Suprapubic skin (tissue), 3 donors: ENCODE data around the gene RWDD4.

Experiments used
- POLR2A ChIP-seq, 2 donors: fragments of 450-650 bp; IDR thresholded peaks; one replicate each; pipeline ENCODE4 v1.6.1; 2017; ENCODE audit warnings: antibody characterized with exemption in 2 of 2, mild to moderate bottlenecking in 2 of 2, moderate library complexity in 2 of 2
- TF ChIP-seq, protein P1 (sequence below), 2 donors: fragments of 200-600 bp in 1 of 2; fragments of 450-650 bp in 1 of 2; sonication (generic) in 1 of 2; IDR thresholded peaks; one replicate each; pipeline ENCODE4 v1.5.1; 2016 to 2019; ENCODE audit warnings: antibody characterized with exemption in 2 of 2, mild to moderate bottlenecking in 1 of 2, moderate library complexity in 1 of 2

DNA sequence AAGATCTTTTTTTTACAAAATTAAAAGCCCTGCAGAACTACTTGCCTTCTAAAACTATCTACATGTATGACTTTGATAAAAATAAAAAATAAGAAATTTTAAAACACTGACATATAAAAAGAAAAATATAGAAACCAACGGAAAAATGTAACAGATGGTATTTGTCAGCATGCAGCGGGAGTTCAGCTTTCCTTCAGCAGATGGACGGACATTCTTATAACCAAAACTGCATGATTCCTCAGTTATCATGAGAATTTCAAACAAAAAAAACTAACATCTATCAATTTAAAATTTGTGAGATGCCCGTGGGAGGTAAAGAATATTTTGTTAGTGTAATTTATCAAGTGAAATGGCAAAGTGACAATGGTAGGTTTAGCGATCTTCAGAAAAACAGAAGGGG is 23.2 kb downstream of the RWDD4 start:
- TF ChIP-seq, protein P1, sequence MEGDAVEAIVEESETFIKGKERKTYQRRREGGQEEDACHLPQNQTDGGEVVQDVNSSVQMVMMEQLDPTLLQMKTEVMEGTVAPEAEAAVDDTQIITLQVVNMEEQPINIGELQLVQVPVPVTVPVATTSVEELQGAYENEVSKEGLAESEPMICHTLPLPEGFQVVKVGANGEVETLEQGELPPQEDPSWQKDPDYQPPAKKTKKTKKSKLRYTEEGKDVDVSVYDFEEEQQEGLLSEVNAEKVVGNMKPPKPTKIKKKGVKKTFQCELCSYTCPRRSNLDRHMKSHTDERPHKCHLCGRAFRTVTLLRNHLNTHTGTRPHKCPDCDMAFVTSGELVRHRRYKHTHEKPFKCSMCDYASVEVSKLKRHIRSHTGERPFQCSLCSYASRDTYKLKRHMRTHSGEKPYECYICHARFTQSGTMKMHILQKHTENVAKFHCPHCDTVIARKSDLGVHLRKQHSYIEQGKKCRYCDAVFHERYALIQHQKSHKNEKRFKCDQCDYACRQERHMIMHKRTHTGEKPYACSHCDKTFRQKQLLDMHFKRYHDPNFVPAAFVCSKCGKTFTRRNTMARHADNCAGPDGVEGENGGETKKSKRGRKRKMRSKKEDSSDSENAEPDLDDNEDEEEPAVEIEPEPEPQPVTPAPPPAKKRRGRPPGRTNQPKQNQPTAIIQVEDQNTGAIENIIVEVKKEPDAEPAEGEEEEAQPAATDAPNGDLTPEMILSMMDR (IDR thresholded peaks at IDR 0.05) = no peak
- TF ChIP-seq POLR2A (IDR thresholded peaks at IDR 0.05) = no peak
